ENCODE results near the gene COL27A1.

- TF ChIP-seq CTCF (conservative IDR thresholded peaks at IDR 0.05; ENCODE audit: low read length): no peak
- TF ChIP-seq EZH2phosphoT487 (IDR thresholded peaks at IDR 0.05; ENCODE audit: borderline replicate concordance, low read depth, low read length): no peak
Measured at GRCh38 chr9:114343471-114344187, 188.3 kb downstream of the COL27A1 start.
